HepG2 (cell line): ENCODE measurements around the gene NEURL1. TPM values are rescaled to one million over a fixed set of nuclear protein-coding genes. Genes with fewer than 3 reads are reported as not detected.

Experiments
- JUND ChIP-seq: sonication (generic); formaldehyde crosslinking; IDR thresholded peaks from 2 replicates; pipeline ENCODE4 v1.8.0; 2022; ENCODE audit warnings: mild to moderate bottlenecking, missing genetic modification reagents
- ZBTB2 ChIP-seq: sonication (generic); formaldehyde crosslinking; IDR thresholded peaks from 2 replicates; pipeline ENCODE4 v1.8.0; 2022; ENCODE audit warnings: low read depth, missing genetic modification reagents
- ZBTB34 ChIP-seq: sonication (generic); formaldehyde crosslinking; IDR thresholded peaks from 2 replicates; pipeline ENCODE4 v1.8.0; 2022; ENCODE audit warnings: mild to moderate bottlenecking, missing genetic modification reagents
- ZNF354B ChIP-seq: sonication (generic); formaldehyde crosslinking; IDR thresholded peaks from 2 replicates; pipeline ENCODE4 v1.8.0; 2022; ENCODE audit warnings: mild to moderate bottlenecking, missing genetic modification reagents
- ZNF710 ChIP-seq: sonication (generic); formaldehyde crosslinking; IDR thresholded peaks from 2 replicates; pipeline ENCODE4 v1.5.0; 2020; ENCODE audit warnings: mild to moderate bottlenecking, missing genetic modification reagents, borderline replicate concordance
- ZNF775 ChIP-seq: sonication (generic); formaldehyde crosslinking; IDR thresholded peaks from 2 replicates; pipeline ENCODE4 v1.4.0; 2020; ENCODE audit warnings: missing genetic modification reagents, mild to moderate bottlenecking, moderate library complexity, borderline replicate concordance
- ZNF800 ChIP-seq: sonication (generic); formaldehyde crosslinking; IDR thresholded peaks from 2 replicates; pipeline ENCODE4 v1.4.0; 2020; ENCODE audit warnings: missing genetic modification reagents
- polyA plus RNA-seq, 8 experiments: library from polyadenylated mRNA; depleted of rRNA in 3 of 8; stranded (reverse) in 7 of 8; unstranded in 1 of 8; fragments of >200 nt; fragmentation: Illumina TruSeq in 4 of 8; extraction: Trizol in 4 of 8; gene quantifications; 2 replicates each; pipeline versions ENCODE4 v1.2.1 to v1.2.3, GENCODE V29; 2011 to 2016; ENCODE audit warnings: low read depth in 4 of 8, missing spikeins in 1 of 8, mixed read lengths in 1 of 8; ENCODE audit not compliant: insufficient read depth in 1 of 8
- total RNA-seq, 5 experiments: library from RNA; depleted of rRNA; stranded (reverse); fragments of >200 nt; fragmentation: Illumina TruSeq; extraction: Trizol; gene quantifications; 2 replicates each; pipeline ENCODE4 v1.2.3, GENCODE V29; 2016; ENCODE audit warnings: low read depth in 1 of 5

The NEURL1 gene
- total and polyA plus RNA-seq, 2 of the 13 experiments (the other 11 are each of a cell fraction or from before 2014, with no cell fraction given), result not detected

GRCh38 chr10:103635580-103635979 is 142.1 kb downstream of the NEURL1 start (continued):
- TF ChIP-seq ZNF800 (CRISPR knock-in tag) (no peak), ZNF354B (CRISPR knock-in tag) (no peak), ZNF710 (CRISPR knock-in tag) (no peak), JUND (CRISPR knock-in tag) (no peak), ZNF775 (CRISPR knock-in tag) (no peak), ZBTB2 (CRISPR knock-in tag) (no peak), ZBTB34 (CRISPR knock-in tag) (no peak)
